HEK293T (cell line): Measurements from ENCODE around the gene SDS.

ENCODE experiments used
- ARNT ChIP-seq: fragments of 450-650 bp; IDR thresholded peaks from 2 replicates; pipeline ENCODE4 v1.6.1; 2017; ENCODE audit warnings: mild to moderate bottlenecking
- FOXK2 ChIP-seq: fragments of 450-650 bp; IDR thresholded peaks from 2 replicates; pipeline ENCODE4 v1.6.1; 2016; ENCODE audit warnings: mild to moderate bottlenecking
- FOXM1 ChIP-seq: fragments of 450-650 bp; IDR thresholded peaks from 2 replicates; pipeline ENCODE4 v1.6.1; 2017; ENCODE audit warnings: mild to moderate bottlenecking, borderline replicate concordance
- LEF1 ChIP-seq: fragments of 450-650 bp; IDR thresholded peaks from 2 replicates; pipeline ENCODE4 v1.6.1; 2017; ENCODE audit warnings: mild to moderate bottlenecking, borderline replicate concordance
- NFRKB ChIP-seq: fragments of 450-650 bp; IDR thresholded peaks from 2 replicates; pipeline ENCODE4 v1.6.1; 2016; ENCODE audit warnings: mild to moderate bottlenecking, moderate library complexity
- PKNOX1 ChIP-seq: fragments of 450-650 bp; IDR thresholded peaks from 2 replicates; pipeline ENCODE4 v1.6.1; 2016
- SP1 ChIP-seq: fragments of 450-650 bp; IDR thresholded peaks from 2 replicates; pipeline ENCODE4 v1.6.1; 2017
- SUZ12 ChIP-seq: fragments of 450-650 bp; IDR thresholded peaks from 2 replicates; pipeline ENCODE4 v1.6.1; 2016; ENCODE audit warnings: mild to moderate bottlenecking
- TARDBP ChIP-seq: fragments of 450-650 bp; IDR thresholded peaks from 2 replicates; pipeline ENCODE4 v1.6.1; 2016

- TF ChIP-seq SUZ12 (no peak), SP1 (no peak), TARDBP (no peak), PKNOX1 (no peak), FOXM1 (no peak), ARNT (no peak), LEF1 (no peak), FOXK2 (no peak), NFRKB (no peak)
Observed at GRCh38 chr12:113370923-113371682, 32.6 kb downstream of the SDS start.
